HG03342 (cell line): ENCODE results near the gene CA11.

Experiments used
- ATAC-seq: cut with Tn5 transposase; IDR thresholded peaks from one replicate; pipeline ENCODE4 v1.9.1; 2021; ENCODE audit warnings: mild to moderate bottlenecking, moderate library complexity; ENCODE audit not compliant: unreplicated experiment

CA11 gene

DNA sequence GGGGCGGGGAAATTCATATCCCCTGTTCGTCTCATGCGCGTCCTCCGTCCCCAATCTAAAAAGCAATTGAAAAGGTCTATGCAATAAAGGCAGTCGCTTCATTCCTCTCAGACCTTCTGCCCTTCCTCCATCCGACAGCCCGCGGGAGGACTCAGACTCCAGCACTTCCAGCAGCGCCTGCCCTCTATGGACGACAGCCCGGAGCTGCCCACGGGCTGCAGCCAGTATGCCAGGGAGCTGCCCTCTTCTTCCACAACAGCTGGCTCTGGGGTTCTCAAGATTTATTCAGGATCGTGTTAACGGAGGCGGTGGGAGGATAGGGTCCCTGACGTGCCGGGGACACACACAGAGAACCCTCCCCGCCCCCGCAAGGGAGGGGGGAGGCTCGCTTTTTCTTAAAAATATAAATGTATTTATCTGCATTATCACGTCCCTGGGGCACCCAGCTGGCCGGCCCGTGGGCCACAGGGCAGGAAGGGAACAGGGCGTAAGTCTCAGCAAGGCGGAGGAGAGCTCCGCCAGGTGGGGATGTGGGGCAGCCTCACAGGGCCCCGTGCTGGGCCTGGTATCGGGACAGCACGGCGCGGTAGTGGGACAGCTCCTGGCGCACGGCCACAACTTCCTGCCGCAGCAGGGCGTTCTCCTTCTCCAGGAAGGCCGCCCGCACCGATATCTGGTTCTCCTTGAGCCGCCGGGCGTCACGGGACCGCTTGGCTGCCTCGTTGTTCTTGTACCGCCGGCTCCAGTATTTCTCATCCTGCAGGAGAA is 15.5 kb downstream of the CA11 start:
- ATAC-seq = no peak

DNA sequence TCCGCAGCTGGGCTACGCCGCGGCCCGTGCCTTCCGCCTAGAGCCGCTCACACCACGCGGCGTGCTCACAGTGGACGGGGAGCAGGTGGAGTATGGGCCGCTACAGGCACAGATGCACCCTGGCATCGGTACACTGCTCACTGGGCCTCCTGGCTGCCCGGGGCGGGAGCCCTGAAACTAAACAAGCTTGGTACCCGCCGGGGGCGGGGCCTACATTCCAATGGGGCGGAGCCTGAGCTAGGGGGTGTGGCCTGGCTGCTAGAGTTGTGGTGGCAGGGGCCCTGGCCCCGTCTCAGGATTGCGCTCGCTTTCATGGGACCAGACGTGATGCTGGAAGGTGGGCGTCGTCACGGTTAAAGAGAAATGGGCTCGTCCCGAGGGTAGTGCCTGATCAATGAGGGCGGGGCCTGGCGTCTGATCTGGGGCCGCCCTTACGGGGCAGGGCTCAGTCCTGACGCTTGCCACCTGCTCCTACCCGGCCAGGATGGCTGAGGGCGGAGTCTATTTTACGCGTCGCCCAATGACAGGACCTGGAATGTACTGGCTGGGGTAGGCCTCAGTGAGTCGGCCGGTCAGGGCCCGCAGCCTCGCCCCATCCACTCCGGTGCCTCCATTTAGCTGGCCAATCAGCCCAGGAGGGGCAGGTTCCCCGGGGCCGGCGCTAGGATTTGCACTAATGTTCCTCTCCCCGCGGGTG is 16.2 kb downstream of the CA11 start:
- ATAC-seq = no peak

DNA sequence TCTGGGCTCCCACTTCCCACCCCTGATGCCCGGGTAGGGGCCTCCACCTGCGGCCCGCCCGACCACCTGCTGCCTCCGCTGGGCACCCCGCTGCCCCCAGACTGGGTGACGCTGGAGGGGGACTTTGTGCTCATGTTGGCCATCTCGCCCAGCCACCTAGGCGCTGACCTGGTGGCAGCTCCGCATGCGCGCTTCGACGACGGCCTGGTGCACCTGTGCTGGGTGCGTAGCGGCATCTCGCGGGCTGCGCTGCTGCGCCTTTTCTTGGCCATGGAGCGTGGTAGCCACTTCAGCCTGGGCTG is 16.7 kb downstream of the CA11 start:
- ATAC-seq = no peak

DNA sequence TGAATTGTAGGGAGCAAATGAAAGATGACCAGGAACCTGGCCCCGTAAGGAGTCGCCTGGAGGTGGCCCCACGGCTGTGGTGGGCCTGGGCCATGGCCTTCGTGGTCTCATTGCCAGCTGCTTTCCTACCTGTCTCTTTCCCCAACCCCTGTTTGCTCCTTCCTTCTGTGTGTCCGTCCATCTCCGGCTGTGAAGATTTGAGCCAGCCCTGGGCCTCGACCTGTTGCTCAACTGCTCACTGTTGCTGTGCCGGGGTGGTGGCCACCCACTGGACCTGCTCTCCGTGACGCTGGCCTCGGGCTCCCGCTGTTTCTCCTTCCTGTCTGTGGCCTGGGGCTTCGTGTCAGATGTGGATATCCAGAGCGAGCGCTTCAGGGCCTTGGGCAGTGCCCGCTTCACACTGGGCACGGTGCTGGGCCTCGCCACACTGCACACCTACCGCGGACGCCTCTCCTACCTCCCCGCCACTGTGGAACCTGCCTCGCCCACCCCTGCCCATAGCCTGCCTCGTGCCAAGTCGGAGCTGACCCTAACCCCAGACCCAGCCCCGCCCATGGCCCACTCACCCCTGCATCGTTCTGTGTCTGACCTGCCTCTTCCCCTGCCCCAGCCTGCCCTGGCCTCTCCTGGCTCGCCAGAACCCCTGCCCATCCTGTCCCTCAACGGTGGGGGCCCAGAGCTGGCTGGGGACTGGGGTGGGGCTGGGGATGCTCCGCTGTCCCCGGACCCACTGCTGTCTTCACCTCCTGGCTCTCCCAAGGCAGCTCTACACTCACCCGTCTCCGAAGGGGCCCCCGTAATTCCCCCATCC is 17.3 kb downstream of the CA11 start:
- no peak for ATAC-seq

DNA sequence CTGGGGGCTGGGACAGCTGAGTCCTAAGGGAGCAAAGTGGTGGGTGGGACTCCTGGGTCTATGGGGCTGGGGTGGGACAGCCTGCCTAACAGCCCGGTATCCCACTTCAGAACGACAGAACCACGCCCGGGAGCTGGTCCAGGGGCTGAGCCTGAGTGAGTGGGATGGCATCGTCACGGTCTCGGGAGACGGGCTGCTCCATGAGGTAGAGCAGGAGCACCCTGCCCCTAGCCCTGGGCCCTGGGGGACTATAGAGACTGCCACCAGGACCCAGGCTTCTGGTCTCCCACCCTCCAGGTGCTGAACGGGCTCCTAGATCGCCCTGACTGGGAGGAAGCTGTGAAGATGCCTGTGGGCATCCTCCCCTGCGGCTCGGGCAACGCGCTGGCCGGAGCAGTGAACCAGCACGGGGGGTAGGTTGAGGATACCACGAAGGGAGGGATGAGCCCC is 18.1 kb downstream of the CA11 start:
- ATAC-seq = no peak

DNA sequence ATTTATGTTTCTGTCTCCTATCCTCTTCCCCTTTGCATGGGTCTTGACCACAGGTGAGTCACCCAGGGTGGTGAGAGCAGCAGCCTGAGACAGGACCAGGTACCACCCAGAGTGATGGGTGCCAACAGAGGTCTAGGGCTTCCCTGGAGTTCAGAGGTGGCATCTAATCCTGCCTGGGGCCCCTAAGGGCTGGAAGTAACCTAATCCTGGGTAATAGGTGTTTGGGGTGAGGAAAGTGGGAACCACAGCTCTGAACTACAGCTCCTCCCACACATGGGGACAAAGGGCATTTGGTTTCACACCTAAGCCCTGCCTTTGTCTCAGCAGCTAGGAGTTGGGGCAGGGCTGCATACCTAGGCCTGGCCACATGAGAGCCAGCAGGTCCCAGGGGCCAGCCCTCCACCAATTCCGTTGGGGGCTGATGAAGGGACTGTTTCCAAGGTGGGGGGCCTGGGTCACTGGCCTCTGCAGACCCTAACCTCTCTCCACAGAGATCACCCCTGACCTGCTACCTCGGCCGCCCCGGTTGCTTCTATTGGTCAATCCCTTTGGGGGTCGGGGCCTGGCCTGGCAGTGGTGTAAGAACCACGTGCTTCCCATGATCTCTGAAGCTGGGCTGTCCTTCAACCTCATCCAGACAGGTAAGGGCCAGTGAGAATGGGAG is 18.7 kb downstream of the CA11 start:
- ATAC-seq = no peak

DNA sequence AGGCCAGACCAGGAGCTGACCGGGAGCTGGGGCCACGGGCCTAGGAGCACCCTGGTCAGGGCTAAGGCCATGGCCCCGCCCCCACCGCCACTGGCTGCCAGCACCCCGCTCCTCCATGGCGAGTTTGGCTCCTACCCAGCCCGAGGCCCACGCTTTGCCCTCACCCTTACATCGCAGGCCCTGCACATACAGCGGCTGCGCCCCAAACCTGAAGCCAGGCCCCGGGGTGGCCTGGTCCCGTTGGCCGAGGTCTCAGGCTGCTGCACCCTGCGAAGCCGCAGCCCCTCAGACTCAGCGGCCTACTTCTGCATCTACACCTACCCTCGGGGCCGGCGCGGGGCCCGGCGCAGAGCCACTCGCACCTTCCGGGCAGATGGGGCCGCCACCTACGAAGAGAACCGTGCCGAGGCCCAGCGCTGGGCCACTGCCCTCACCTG is 20.1 kb downstream of the CA11 start:
- no peak for ATAC-seq

DNA sequence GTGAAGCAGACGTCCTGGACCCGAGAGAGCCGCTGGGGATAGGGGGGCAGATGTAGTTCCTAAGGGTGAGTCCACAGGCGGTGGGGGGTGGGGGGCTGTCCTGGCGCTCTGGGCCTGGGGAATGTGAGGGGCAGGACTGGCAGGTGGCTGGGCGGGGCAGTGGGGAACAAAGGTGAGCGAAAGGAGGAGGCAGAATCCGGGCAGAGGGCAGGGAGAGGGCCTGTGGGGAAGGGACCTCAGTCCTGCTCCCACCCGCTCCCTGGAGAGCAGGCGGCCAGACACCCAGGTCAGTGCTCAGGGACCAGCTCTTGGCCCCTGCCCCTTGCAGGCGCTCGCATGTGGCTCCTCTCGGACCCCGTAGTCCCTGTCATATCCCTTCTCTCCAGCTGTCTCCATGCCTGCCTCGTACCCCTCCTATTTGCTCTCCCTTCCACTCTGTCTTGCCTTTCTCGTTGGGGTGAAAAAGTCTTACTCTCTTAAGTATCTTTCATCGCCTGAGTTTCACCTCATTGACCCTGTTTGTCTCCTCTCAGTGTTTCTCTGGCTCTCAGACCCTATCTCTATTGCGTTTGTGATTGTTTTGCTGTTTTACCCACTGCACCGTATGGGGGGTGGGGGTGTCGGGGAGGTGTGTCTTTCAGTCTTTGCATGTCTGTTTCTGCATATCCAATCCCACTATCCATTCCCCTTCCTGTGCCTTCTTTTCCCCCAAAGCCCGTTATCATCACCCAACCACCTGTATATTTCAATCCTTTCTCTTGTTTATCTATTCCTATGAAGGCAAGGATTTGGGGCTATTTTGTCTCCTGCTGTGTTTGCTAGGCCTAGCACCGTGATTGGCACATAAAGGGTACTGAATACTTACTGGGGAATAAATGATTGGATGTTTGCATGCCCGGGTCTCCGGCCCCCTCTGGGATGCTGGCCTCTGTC is 20.9 kb downstream of the CA11 start:
- no peak for ATAC-seq

DNA sequence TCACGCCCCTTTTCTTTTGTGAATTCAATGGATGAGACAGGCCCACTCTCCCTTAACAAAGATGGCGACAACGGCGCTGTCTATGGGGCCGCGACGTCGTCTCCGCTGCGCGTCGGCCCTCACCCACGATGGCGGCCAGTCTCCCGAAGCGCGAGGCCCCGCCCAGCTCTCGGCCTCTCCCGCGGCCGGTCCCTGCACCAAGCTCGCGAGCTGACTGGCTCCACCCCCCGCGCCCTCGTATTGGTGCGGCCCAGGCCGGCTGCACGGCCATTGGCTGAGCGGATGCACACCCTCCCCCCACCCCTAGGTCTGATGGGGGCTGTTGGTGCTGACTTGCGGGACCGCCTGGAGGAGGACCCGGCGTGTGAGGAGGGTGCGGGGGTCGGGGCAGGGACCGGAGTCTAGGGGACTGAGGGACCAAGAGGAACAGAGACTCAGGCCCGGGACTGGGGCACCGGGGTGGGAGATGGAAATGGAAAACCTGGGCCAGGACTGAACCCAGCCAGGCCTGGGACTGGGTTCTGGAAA is 21.9 kb downstream of the CA11 start:
- ATAC-seq = peak; percentile 59

DNA sequence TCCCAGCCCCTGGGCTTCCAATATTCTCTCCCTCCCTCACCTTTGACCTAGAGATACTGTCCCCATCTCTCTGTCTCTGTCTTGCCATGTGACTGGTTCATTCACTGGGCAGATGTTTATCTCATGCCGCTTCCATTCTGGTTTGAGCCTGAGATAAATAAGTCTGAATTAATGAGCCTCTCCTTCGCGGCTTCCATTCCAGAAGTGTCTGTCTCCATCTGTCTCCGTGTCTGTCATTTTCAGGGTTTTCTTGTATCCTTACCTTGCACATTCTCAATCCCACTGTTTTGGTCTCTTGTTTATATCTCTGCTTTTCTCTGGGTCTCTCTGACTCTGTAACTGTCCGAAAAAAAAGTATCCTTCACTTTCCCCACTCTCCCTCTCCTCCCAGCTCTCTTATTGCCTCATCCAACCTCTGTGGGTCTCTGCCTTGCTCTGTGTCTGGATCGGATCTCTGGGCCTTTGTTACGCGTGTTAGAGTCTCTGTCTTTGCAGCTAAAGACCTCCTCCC is 22.4 kb downstream of the CA11 start:
- ATAC-seq = no peak

DNA sequence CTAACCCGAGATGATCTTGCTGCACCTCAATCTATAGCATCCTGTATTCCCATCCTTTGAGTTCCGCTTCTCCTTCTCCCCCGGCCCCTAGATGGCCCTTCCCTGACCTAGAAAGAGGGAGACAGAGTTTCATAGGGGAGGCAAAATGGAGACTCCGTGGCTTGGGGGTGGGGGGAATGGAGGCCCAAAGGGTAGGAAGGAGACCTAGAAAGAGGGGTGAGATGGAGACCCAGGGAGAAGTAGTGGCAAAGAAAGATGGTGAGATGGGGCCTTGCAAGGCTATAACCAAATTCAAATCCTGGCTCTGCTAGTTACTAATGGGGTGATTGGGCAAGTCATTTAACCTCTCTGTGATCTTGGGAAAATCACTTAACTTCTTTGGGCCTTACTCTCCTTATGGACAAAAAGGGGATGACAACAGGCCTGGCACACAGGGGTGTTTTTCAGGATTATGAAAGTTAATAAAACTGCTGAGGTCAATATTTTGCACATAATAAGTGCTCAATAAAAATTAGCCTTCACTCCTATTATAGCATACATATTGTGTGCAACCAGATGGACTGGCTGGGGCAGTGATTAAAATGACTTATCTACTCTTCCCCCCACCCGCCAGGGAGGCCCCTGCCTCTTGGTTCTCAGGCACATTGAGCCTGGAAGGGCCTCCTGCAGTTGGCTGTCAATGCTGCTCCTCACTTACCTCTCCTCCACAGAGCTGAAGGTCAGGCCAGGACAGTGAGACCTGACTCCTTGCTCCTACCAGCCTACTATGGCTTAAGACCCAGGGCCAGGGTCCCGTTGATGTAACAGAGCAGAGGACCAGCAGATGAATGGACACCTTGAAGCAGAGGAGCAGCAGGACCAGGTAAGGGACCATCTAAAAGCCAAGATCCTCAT is 26.0 kb downstream of the CA11 start:
- no peak for ATAC-seq

DNA sequence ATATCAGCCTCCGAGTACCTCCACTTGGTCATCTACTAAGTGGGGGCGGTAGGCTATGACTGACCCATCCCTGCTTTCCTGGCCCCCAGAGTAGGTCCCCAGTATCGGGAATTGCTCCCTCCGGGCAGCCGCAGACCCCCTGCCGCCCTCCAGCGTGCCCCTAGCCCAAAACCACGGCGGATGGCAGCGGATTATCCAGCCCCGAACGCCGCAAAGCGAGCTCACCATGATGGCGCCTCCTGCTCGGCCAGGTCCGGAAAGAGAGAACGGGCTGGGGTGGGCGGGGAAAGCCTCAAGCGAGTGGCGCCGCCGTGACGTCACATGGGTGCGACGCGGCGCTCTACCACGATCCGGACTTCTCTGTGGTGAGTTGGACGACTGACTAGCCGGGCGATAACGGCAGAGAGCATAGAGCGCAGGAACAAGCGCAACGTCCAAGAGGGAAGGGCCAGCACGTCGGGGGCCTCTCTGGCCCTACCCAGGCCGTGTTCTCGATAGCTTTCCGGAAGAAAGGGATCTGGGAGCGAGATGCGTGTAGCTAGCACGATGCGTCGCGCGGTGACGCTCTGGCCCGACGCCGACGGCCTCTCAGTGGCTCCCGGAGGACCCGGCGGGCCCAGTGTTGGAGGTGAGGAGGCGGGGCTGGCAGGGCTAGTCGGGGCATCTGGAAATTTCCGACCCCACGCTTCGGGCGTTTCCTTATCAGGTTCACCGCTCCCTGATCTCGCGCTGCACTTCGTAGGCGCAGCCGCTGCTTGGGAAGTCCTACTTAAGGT is 26.9 kb downstream of the CA11 start, which contains the start of the genes RPL18 and SPHK2:
RPL18 (minus strand) TSS at position 263 of the 776 bp plus-strand sequence; CDS start at position 228, 35 bp downstream.
SPHK2 (plus strand) TSS at position 591 of the 776 bp plus-strand sequence. CDS start 1,009 bp downstream, outside the sequence.
- peak; percentile 71 for ATAC-seq

DNA sequence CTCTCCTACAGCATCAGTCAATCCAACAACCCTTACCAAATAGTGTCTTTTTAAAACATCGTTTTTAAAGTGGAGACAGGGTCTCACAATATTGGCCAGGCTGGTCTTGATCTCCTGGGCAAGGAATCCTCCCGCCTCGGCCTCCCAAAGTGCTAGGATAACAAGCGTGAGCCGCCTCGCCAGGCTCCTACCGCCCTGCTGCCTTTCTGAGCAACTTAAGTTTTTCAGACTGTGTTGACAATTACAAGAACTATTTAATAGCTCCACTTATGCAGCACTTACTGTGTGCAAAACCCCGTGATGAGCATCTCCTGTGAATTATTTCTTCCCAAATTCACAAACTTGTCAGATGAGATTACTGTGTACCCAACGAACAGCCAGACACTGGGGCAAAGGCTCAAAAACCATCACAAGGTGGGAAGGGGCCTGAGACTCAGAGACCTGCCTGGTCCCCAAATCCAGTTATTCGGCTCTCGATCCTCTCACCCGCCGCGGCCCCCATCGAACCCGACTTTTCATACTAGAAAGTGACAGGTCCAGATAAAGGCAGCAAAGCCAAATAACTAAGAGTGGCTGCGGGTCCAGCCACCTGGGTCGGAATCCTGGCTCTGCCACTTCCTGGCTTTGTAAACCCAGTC is 27.6 kb downstream of the CA11 start:
- ATAC-seq = no peak

DNA sequence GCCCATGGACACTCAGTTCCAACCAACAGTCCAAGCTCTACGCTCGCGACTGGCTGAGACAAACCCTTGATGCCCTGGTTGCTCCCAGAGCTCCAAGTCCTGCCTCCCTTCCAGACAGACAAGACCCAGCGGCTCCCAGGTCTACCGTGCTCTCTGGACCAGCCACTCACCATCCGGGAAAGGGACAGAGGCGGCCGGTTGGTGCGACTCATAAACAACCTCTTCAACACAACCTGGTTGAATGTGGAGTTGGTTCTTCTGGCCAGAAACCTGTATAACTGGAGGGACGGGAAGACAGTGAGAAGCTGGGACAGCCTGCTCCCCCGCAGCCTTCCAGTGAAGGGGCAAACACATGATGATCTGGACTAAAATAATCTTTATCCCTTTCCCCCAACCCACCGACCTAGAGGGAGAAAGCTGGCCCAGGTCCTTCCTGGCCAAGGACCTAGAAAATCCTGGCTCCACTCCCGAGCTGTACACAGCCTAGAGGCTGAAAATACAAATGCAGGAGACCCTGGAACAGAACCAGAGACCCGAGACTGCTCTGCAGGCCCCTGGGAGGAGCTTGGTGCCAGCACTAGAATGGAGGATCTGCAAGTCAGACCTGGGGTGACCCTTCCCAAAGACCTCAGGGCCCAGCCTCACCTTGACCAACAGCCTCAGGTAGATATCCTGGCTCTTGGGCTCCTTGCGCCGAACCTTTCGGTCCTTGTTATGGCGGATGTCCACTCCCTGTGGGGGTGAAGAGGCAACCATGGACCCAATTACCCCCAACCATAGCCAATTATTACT is 28.6 kb downstream of the CA11 start:
- no peak for ATAC-seq

DNA sequence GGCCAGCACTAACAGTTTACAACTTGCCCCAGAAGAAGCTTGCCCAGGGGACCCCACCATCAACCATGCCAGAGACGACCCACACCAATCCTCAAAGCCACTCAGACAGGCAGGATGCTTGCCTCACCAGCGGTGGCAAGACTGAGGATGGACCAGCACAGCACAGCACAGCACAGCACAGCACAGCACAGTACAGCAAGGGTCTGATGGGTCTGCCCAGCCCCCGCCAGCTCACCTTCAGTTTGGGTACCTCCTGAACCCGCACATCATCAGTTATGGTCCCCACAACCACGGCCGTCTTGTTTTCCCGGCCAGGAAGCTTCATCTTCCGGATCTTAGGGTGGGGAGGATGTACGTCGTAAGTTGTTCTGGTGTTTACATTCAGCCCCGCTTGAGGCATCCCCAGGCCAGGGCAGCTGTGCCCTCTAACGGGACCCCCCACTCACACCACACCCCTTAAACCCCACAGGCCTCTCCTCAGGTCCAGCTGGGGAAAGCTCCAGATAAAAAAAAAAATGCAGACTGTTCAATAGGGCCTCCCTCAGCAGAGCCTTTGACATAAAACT is 29.4 kb downstream of the CA11 start:
- ATAC-seq = no peak

DNA sequence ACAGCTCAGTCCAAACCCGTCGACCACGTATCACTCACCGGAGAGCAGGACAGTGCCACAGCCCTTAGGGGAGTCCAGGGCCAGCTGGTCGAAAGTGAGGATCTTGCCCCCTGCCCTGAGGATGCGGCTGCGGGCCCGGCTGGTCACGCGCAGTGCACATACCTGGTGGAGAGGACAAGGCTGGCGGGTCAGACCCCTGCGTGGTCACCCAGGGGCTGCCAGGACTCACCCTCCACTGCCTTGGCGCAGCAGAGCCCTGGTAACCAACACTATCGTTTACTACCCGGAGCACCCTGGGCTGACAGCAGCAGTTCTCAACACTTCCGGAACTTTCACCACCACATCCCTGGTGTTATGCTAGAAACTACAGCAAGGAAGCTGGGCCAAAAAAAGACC is 29.9 kb downstream of the CA11 start:
- no peak for ATAC-seq
